K562 (cell line): ENCODE data around the gene GZF1. TPM values are rescaled to one million over a fixed set of nuclear protein-coding genes. Genes with fewer than 3 reads are reported as not detected.

Source experiments
- BHLHE40 ChIP-seq: IDR thresholded peaks from 2 replicates; pipeline ENCODE4 v1.6.1; 2011; ENCODE audit warnings: low read length, improper control_type of control experiment
- CCNT2 ChIP-seq: IDR thresholded peaks from 2 replicates; pipeline ENCODE4 v1.6.1; 2011; ENCODE audit warnings: borderline replicate concordance, low read depth, mild to moderate bottlenecking, moderate library complexity, mixed read lengths, low read length; ENCODE audit not compliant: insufficient read length; ENCODE audit errors: extremely low read depth
- FUS ChIP-seq: fragments of 200-400 bp; formaldehyde crosslinking; optimal IDR thresholded peaks from 2 replicates; pipeline ENCODE3; 2017; ENCODE audit warnings: low read depth, low read length
- KHSRP ChIP-seq: fragments of 450-650 bp; IDR thresholded peaks from 2 replicates; pipeline ENCODE4 v1.6.1; 2017
- L3MBTL2 ChIP-seq: fragments of 450-650 bp; IDR thresholded peaks from 2 replicates; pipeline ENCODE4 v1.6.1; 2016; ENCODE audit warnings: mild to moderate bottlenecking, moderate library complexity
- MBD2 ChIP-seq: sonication (generic); IDR thresholded peaks from 2 replicates; pipeline ENCODE4 v1.6.1; 2016; ENCODE audit warnings: low read depth, borderline replicate concordance
- MCM7 ChIP-seq, 2 experiments: fragments of 450-650 bp; IDR thresholded peaks; 2 replicates each; pipeline ENCODE4 v1.6.1; 2016 to 2018
- PML ChIP-seq: IDR thresholded peaks from 2 replicates; pipeline ENCODE4 v1.6.1; 2012; ENCODE audit warnings: low read length, inconsistent platforms
- POLR2B ChIP-seq: fragments of 450-650 bp; IDR thresholded peaks from 2 replicates; pipeline ENCODE4 v1.6.1; 2018; ENCODE audit warnings: low read depth; ENCODE audit not compliant: partially characterized antibody
- POLR3A ChIP-seq: IDR thresholded peaks from 2 replicates; pipeline ENCODE4 v1.6.1; 2011; ENCODE audit warnings: borderline replicate concordance, mild to moderate bottlenecking, moderate library complexity; ENCODE audit not compliant: insufficient read length, insufficient read depth; ENCODE audit errors: extremely low read depth
- RBFOX2 ChIP-seq: fragments of 200-400 bp; formaldehyde crosslinking; IDR thresholded peaks from 2 replicates; pipeline ENCODE4 v1.6.1; 2017; ENCODE audit warnings: low read depth, mild to moderate bottlenecking, low read length, moderate library complexity
- SIX5 ChIP-seq, 2 experiments: IDR thresholded peaks; 2 replicates each; pipeline ENCODE4 v1.6.1; 2011; ENCODE audit warnings: low read length in 2 of 2, borderline replicate concordance in 1 of 2, low read depth in 1 of 2, mild to moderate bottlenecking in 1 of 2, moderate library complexity in 1 of 2; ENCODE audit not compliant: insufficient read depth in 1 of 2
- SUPT5H ChIP-seq: fragments of 450-650 bp; IDR thresholded peaks from 2 replicates; pipeline ENCODE4 v1.6.1; 2016
- YY1 ChIP-seq, 3 experiments: IDR thresholded peaks; 2 replicates each; pipeline ENCODE4 v1.6.1; 2011; ENCODE audit warnings: low read length in 2 of 3, mild to moderate bottlenecking in 2 of 3, moderate library complexity in 2 of 3, borderline replicate concordance in 1 of 3, control low read depth in 1 of 3, low read depth in 1 of 3; ENCODE audit not compliant: insufficient read depth in 3 of 3, insufficient replicate concordance in 2 of 3, control insufficient read depth in 1 of 3, insufficient read length in 1 of 3; ENCODE audit errors: extremely low read depth in 1 of 3
- ZNF282 ChIP-seq: sonication (generic); formaldehyde crosslinking; IDR thresholded peaks from 2 replicates; pipeline ENCODE4 v1.8.1; 2023; ENCODE audit warnings: missing genetic modification reagents
- polyA plus RNA-seq, 8 experiments: library from polyadenylated mRNA; depleted of rRNA in 4 of 8; stranded (reverse) in 5 of 8; unstranded in 3 of 8; fragments of >200 nt; fragmentation: Nextera tagmentation in 2 of 8; fragmentation: Illumina TruSeq in 1 of 8; extraction: Ambion mirVana in 2 of 8; extraction: Trizol in 1 of 8; gene quantifications; 2 replicates each; pipeline versions ENCODE4 v1.2.1 to v1.2.3, GENCODE V29; 2011 to 2014; ENCODE audit warnings: inconsistent platforms in 1 of 8, missing spikeins in 1 of 8
- total RNA-seq, 7 experiments: library from RNA; depleted of rRNA in 6 of 7; stranded (reverse); fragments of >200 nt in 6 of 7; fragmentation: Illumina TruSeq in 2 of 7; extraction: Trizol in 2 of 7; gene quantifications; 2 replicates each; pipeline versions ENCODE4 v1.2.1 to v1.2.3, GENCODE V29; 2011 to 2021; ENCODE audit warnings: low replicate concordance in 1 of 7
- TF ChIP-seq, protein P1 (sequence below): IDR thresholded peaks from 2 replicates; pipeline ENCODE4 v1.6.1; 2014; ENCODE audit warnings: antibody characterized with exemption
- TF ChIP-seq, protein P2 (sequence below): fragments of 250-450 bp; sonication (Bioruptor Pico); IDR thresholded peaks from 2 replicates; pipeline ENCODE4 v1.5.0; 2020; ENCODE audit warnings: mild to moderate bottlenecking
- TF ChIP-seq, protein P3 (sequence below), 2 experiments: IDR thresholded peaks; 2 replicates each; pipeline ENCODE4 v1.6.1; 2011; ENCODE audit warnings: borderline replicate concordance in 1 of 2, control low read depth in 1 of 2, low read depth in 1 of 2, low read length in 1 of 2, mild to moderate bottlenecking in 1 of 2, mixed read lengths in 1 of 2, moderate library complexity in 1 of 2; ENCODE audit not compliant: insufficient read depth in 1 of 2, insufficient read length in 1 of 2, poor library complexity in 1 of 2, severe bottlenecking in 1 of 2; ENCODE audit errors: extremely low read depth in 1 of 2
- TF ChIP-seq, protein P4 (sequence below): fragments of 450-650 bp; IDR thresholded peaks from 2 replicates; pipeline ENCODE4 v1.6.1; 2014; ENCODE audit warnings: low read depth, mild to moderate bottlenecking, moderate library complexity, borderline replicate concordance

GZF1 gene
- total and polyA plus RNA-seq, 9 of the 15 experiments (the other 6 are each of a cell fraction or from before 2014, with no cell fraction given): 1.2 to 15.7 (median 7.4) TPM

DNA sequence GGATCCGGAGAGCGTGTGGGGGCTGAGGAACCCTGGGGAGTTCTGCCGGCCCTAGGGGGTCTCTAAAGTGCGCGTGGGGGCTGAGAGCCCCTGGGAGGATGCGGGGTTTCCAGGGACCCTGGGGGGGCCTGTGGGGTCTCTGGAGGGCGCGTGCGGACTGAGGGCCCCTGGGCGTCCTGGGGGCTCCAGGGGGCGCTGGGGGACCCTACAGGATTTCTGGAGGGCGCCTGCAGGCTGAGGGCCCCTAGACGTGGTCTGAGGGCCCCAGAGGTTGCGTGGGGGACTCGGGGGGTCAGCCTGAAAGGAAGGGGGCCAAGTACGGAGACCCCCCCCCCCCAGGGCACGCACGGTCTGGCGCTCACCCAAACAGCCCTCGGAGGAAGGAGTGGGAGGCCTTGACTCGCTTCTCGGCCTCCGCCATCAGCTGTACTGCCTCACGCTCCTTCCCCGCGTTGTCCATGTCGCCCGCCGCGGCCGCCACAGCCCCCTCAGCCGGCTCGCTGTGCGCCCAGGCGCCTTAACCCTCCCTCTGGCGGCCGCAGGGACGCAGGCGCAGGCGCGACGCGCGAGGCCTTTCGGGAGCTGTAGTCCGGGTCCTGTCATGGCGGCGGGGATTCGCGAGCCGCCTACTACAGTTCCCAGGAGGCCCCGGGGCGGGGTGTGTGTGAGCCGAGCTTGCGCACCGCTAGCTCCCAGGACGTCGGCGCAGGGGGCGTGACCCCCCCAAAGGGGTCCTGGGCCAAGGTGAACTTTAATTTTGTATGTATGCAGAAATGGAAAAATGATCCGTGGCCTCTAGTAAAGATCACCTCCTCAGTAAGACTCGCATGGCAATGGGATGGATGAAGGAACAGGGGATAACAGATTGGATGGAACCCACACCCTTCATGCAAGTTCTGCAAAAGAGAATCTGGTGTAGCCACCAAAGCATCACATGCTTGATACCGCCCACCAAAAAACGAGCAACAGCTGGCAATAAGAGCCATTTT lies 59.3 kb downstream of the GZF1 start, which contains the start of gene NAPB (continued):
- TF ChIP-seq, protein P1, sequence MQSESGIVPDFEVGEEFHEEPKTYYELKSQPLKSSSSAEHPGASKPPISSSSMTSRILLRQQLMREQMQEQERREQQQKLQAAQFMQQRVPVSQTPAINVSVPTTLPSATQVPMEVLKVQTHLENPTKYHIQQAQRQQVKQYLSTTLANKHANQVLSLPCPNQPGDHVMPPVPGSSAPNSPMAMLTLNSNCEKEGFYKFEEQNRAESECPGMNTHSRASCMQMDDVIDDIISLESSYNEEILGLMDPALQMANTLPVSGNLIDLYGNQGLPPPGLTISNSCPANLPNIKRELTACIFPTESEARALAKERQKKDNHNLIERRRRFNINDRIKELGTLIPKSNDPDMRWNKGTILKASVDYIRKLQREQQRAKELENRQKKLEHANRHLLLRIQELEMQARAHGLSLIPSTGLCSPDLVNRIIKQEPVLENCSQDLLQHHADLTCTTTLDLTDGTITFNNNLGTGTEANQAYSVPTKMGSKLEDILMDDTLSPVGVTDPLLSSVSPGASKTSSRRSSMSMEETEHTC: no peak
- TF ChIP-seq FUS: no peak
- TF ChIP-seq, protein P2, sequence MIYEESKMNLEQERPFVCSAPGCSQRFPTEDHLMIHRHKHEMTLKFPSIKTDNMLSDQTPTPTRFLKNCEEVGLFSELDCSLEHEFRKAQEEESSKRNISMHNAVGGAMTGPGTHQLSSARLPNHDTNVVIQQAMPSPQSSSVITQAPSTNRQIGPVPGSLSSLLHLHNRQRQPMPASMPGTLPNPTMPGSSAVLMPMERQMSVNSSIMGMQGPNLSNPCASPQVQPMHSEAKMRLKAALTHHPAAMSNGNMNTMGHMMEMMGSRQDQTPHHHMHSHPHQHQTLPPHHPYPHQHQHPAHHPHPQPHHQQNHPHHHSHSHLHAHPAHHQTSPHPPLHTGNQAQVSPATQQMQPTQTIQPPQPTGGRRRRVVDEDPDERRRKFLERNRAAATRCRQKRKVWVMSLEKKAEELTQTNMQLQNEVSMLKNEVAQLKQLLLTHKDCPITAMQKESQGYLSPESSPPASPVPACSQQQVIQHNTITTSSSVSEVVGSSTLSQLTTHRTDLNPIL (CRISPR knock-in tag): no peak
- TF ChIP-seq MBD2: 0 out of 2 replicates have a peak, but pooled peaks have one; percentile 38
- TF ChIP-seq POLR2B: peak; percentile 71
- TF ChIP-seq SUPT5H: peak; percentile 75
- peak; percentile 54 for TF ChIP-seq CCNT2
- no peak for TF ChIP-seq MCM7 (IDR thresholded peaks at IDR 0.05)
- peak; percentile 14; the same call in 1 of the 2 replicates for TF ChIP-seq L3MBTL2
- TF ChIP-seq ZNF282 (CRISPR knock-in tag): no peak
- TF ChIP-seq BHLHE40: 0 out of 2 replicates have a peak, but pooled peaks have one; percentile 19
- TF ChIP-seq, protein P3, sequence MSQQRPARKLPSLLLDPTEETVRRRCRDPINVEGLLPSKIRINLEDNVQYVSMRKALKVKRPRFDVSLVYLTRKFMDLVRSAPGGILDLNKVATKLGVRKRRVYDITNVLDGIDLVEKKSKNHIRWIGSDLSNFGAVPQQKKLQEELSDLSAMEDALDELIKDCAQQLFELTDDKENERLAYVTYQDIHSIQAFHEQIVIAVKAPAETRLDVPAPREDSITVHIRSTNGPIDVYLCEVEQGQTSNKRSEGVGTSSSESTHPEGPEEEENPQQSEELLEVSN (IDR thresholded peaks at IDR 0.05; ENCODE audit: borderline replicate concordance in 1 of 2, extremely low read depth in 1 of 2, insufficient read depth in 1 of 2, insufficient read length in 1 of 2, low read depth in 1 of 2, low read length in 1 of 2, poor library complexity in 1 of 2, severe bottlenecking in 1 of 2): no peak
- no peak for TF ChIP-seq KHSRP
- TF ChIP-seq POLR3A: no peak
- TF ChIP-seq PML: peak; percentile 33; the same call in 1 of the 2 replicates
- TF ChIP-seq RBFOX2: peak; percentile 85
- peak; percentile 66 to 68; a peak in 3 of 4 replicates for TF ChIP-seq SIX5 (IDR thresholded peaks at IDR 0.05; ENCODE audit: borderline replicate concordance in 1 of 2, insufficient read depth in 1 of 2, low read depth in 1 of 2, low read length in 2 of 2)
- TF ChIP-seq, protein P4, sequence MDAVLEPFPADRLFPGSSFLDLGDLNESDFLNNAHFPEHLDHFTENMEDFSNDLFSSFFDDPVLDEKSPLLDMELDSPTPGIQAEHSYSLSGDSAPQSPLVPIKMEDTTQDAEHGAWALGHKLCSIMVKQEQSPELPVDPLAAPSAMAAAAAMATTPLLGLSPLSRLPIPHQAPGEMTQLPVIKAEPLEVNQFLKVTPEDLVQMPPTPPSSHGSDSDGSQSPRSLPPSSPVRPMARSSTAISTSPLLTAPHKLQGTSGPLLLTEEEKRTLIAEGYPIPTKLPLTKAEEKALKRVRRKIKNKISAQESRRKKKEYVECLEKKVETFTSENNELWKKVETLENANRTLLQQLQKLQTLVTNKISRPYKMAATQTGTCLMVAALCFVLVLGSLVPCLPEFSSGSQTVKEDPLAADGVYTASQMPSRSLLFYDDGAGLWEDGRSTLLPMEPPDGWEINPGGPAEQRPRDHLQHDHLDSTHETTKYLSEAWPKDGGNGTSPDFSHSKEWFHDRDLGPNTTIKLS: peak; percentile 63; the same call in 1 of the 2 replicates
- TF ChIP-seq YY1 (IDR thresholded peaks at IDR 0.05; ENCODE audit: borderline replicate concordance in 1 of 3, control insufficient read depth in 1 of 3, extremely low read depth in 1 of 3, insufficient read depth in 3 of 3, insufficient read length in 1 of 3, insufficient replicate concordance in 2 of 3, low read depth in 1 of 3, low read length in 2 of 3): peak; percentile 77 to 96 (median 96)
